Activated CD4-positive, alpha-beta T cell treated with anti-CD3 and anti-CD28 coated beads, Interleukin-2, amount 50 U/mL, for 24 hours (primary cell): ENCODE measurements around the gene MRPS27.

ENCODE experiments used
- DNase-seq, 2 donors: peaks; one replicate each; pipeline ENCODE4 v3.0.0-alpha.2; 2020; ENCODE audit warnings: low read depth in 1 of 2, low spot score in 1 of 2

The MRPS27 gene

GRCh38 chr5:72234868-72235267 lies 85.2 kb downstream of the MRPS27 start:
- DNase-seq = no peak

GRCh38 chr5:72234265-72234700 lies 85.8 kb downstream of the MRPS27 start:
- peak in 1 of 2 donors; percentile 37 for DNase-seq

GRCh38 chr5:72233835-72234234 lies 86.2 kb downstream of the MRPS27 start:
- no peak for DNase-seq

GRCh38 chr5:72232838-72233237 lies 87.2 kb downstream of the MRPS27 start:
- DNase-seq = no peak

GRCh38 chr5:72231991-72232703 lies 87.9 kb downstream of the MRPS27 start:
- peak in 1 of 2 donors; percentile 8 for DNase-seq

- DNase-seq = no peak
Measured at GRCh38 chr5:72228960-72229359, 91.1 kb downstream of the MRPS27 start.

- no peak for DNase-seq
Measured at GRCh38 chr5:72226950-72227349, 93.1 kb downstream of the MRPS27 start.

GRCh38 chr5:72225741-72226140 lies 94.3 kb downstream of the MRPS27 start:
- no peak for DNase-seq

GRCh38 chr5:72224946-72225463 lies 95.0 kb downstream of the MRPS27 start:
- no peak for DNase-seq

GRCh38 chr5:72223371-72223770 lies 96.7 kb downstream of the MRPS27 start:
- DNase-seq = no peak

- no peak for DNase-seq
Measured at GRCh38 chr5:72222521-72222920, 97.5 kb downstream of the MRPS27 start.

GRCh38 chr5:72221541-72221940 lies 98.5 kb downstream of the MRPS27 start:
- no peak for DNase-seq

- no peak for DNase-seq
Measured at GRCh38 chr5:72221099-72221498, 98.9 kb downstream of the MRPS27 start.

- DNase-seq = no peak
Measured at GRCh38 chr5:72216756-72217155, 103.3 kb downstream of the MRPS27 start.

- DNase-seq = no peak
Measured at GRCh38 chr5:72214168-72214567, 105.9 kb downstream of the MRPS27 start.

GRCh38 chr5:72213482-72213881 lies 106.6 kb downstream of the MRPS27 start:
- no peak for DNase-seq

GRCh38 chr5:72212171-72212570 lies 107.9 kb downstream of the MRPS27 start:
- no peak for DNase-seq

GRCh38 chr5:72210888-72211678 lies 109.0 kb downstream of the MRPS27 start:
- no peak for DNase-seq

GRCh38 chr5:72209147-72210115 lies 110.6 kb downstream of the MRPS27 start:
- DNase-seq = no peak

- no peak for DNase-seq
Measured at GRCh38 chr5:72208324-72208926, 111.6 kb downstream of the MRPS27 start.

- DNase-seq = no peak
Measured at GRCh38 chr5:72206994-72207393, 113.0 kb downstream of the MRPS27 start.
